Spleen (tissue), 11 donors: ENCODE measurements around the gene FIBCD1. TPM values are rescaled to one million over a fixed set of nuclear protein-coding genes. Genes with fewer than 3 reads are reported as not detected.

Experiments used
- DNase-seq: peaks from one replicate; pipeline ENCODE4 v3.0.0-alpha.2; 2020
- H3K27ac ChIP-seq, 8 donors: fragments of 200-600 bp; sonication (generic) in 7 of 8; 1 replicate in 4 of 8; 2 replicates in 4 of 8; pipeline versions ENCODE4 v1.5.0 to v1.8.0; 2016 to 2021; ENCODE audit warnings: inconsistent platforms in 4 of 8, mild to moderate bottlenecking in 4 of 8, moderate library complexity in 1 of 8
- H3K27me3 ChIP-seq, 7 donors: fragments of 200-600 bp; sonication (generic) in 6 of 7; replicated peaks in 1 of 7; 1 replicate in 4 of 7; 2 replicates in 3 of 7; pipeline versions ENCODE4 v1.5.0 to v1.8.0; 2016 to 2021; ENCODE audit warnings: inconsistent platforms in 3 of 7, mild to moderate bottlenecking in 1 of 7
- H3K36me3 ChIP-seq, 6 donors: fragments of 200-600 bp; sonication (generic) in 5 of 6; 1 replicate in 4 of 6; 2 replicates in 2 of 6; pipeline versions ENCODE4 v1.5.0 to v1.8.0; 2016 to 2021; ENCODE audit warnings: inconsistent platforms in 2 of 6
- H3K4me1 ChIP-seq, 6 donors: fragments of 200-600 bp; sonication (generic) in 5 of 6; 1 replicate in 3 of 6; 2 replicates in 3 of 6; pipeline versions ENCODE4 v1.5.0 to v1.8.0; 2016 to 2021; ENCODE audit warnings: inconsistent platforms in 3 of 6
- H3K4me3 ChIP-seq, 8 donors: fragments of 200-600 bp; sonication (generic) in 7 of 8; 1 replicate in 4 of 8; 2 replicates in 4 of 8; pipeline versions ENCODE4 v1.5.0 to v1.8.0; 2016 to 2021; ENCODE audit warnings: inconsistent platforms in 4 of 8, mild to moderate bottlenecking in 4 of 8, moderate library complexity in 2 of 8
- H3K9me3 ChIP-seq, 8 donors: fragments of 200-600 bp; sonication (generic) in 7 of 8; 1 replicate in 4 of 8; 2 replicates in 4 of 8; pipeline versions ENCODE4 v1.5.0 to v1.8.0; 2016 to 2021; ENCODE audit warnings: inconsistent platforms in 4 of 8
- POLR2A ChIP-seq, 3 donors: fragments of 450-650 bp; IDR thresholded peaks; one replicate each; pipeline ENCODE4 v1.5.1; 2017; ENCODE audit warnings: antibody characterized with exemption in 3 of 3, mild to moderate bottlenecking in 1 of 3
- POLR2AphosphoS5 ChIP-seq, 3 donors: sonication (generic); formaldehyde crosslinking; IDR thresholded peaks; one replicate each; pipeline ENCODE4 v1.5.1; 2017; ENCODE audit warnings: antibody characterized with exemption in 3 of 3
- WGBS, 5 donors: extraction: QIAGEN DNeasy Blood & Tissue Kit in 3 of 5; methylation state at CpG; one replicate each; pipeline versions ENCODE4 v1.1.5 to v1.1.7; 2013 to 2018; 5-methylcytosine and 5-hydroxymethylcytosine counted together
- intact Hi-C: fragments of 100-400 bp; cut with DNase I; formaldehyde crosslinking; loops from one replicate; pipeline ENCODE4 v1.15.0; 2023; ENCODE audit warnings: low total_unique reads
- polyA plus RNA-seq, 3 donors: library from polyadenylated mRNA; stranded (reverse); fragments of 200-250 nt; gene quantifications; one replicate each; pipeline ENCODE4 v1.2.1, GENCODE V29; 2013
- total RNA-seq, 7 donors: library from RNA; depleted of rRNA in 3 of 7; stranded (reverse); fragments of >200 nt in 3 of 7; fragmentation: NEBNext Ultra II Directional in 4 of 7; extraction: Animal tissue kit (Norgen Biotek cat#: 25700) in 4 of 7; gene quantifications; one replicate each; pipeline versions ENCODE4 v1.1.0 to v1.2.1, GENCODE V29; 2016 to 2021
- TF ChIP-seq, protein P1 (sequence below), 11 experiments: fragments of 200-600 bp in 7 of 11; fragments of 450-650 bp in 4 of 11; sonication (generic) in 4 of 11; IDR thresholded peaks in 8 of 11; conservative IDR thresholded peaks in 3 of 11; 1 replicate in 7 of 11; 2 replicates in 4 of 11; pipeline versions ENCODE4 v1.4.0 to v1.8.0; 2016 to 2021; ENCODE audit warnings: antibody characterized with exemption in 11 of 11, inconsistent platforms in 4 of 11, mild to moderate bottlenecking in 1 of 11
- donor health status: healthy with polysubstance abuse.
- donor health status: DM: no; HTN: no; CAD: no; lungs with moderate emphysema.
- donor health status: DM: no; HTN: no; CAD: no.
- donor health status: Bipolar disorder and iron deficiency.
- donor health status: healthy.
- donor health status: DM: no; HTN: no; CAD: no.
- donor health status: DM: yes; HTN: yes; CAD: no.

FIBCD1 gene
- total and polyA plus RNA-seq, 10 donors = 0.02 to 0.51 (median 0.35) TPM; not detected in 3

DNA sequence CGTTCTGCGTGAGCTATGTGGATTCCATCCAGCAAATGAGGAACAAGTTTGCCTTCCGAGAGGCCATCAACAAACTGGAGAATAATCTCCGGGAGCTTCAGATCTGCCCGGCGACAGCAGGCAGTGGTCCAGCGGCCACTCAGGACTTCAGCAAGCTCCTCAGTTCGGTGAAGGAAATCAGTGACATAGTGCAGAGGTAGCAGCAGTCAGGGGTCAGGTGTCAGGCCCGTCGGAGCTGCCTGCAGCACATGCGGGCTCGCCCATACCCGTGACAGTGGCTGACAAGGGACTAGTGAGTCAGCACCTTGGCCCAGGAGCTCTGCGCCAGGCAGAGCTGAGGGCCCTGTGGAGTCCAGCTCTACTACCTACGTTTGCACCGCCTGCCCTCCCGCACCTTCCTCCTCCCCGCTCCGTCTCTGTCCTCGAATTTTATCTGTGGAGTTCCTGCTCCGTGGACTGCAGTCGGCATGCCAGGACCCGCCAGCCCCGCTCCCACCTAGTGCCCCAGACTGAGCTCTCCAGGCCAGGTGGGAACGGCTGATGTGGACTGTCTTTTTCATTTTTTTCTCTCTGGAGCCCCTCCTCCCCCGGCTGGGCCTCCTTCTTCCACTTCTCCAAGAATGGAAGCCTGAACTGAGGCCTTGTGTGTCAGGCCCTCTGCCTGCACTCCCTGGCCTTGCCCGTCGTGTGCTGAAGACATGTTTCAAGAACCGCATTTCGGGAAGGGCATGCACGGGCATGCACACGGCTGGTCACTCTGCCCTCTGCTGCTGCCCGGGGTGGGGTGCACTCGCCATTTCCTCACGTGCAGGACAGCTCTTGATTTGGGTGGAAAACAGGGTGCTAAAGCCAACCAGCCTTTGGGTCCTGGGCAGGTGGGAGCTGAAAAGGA is 53.3 kb downstream of the FIBCD1 start:
- DNase-seq = peak; percentile 63
- intact Hi-C loops = no loop called here

DNA sequence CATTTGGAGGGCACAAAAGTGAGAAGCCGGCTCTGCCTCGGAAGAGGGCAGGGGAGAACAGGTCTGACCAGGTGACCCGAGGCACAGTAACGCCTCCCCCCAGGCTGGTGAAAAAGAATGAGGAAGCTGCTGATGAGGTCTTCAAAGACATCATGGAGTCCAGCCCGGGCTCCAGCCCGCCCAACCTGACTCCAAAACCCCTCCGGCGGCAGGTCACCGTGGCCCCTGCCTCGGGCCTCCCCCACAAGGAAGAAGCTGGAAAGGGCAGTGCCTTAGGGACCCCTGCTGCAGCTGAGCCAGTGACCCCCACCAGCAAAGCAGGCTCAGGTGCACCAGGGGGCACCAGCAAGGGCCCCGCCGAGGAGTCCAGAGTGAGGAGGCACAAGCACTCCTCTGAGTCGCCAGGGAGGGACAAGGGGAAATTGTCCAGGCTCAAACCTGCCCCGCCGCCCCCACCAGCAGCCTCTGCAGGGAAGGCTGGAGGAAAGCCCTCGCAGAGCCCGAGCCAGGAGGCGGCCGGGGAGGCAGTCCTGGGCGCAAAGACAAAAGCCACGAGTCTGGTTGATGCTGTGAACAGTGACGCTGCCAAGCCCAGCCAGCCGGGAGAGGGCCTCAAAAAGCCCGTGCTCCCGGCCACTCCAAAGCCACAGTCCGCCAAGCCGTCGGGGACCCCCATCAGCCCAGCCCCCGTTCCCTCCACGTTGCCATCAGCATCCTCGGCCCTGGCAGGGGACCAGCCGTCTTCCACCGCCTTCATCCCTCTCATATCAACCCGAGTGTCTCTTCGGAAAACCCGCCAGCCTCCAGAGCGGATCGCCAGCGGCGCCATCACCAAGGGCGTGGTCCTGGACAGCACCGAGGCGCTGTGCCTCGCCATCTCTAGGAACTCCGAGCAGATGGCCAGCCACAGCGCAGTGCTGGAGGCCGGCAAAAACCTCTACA is 54.2 kb downstream of the FIBCD1 start:
- peak; percentile 71 for DNase-seq
- Histone ChIP-seq H3K27me3 (no peaks in the 10 kb centered on the region), H3K27ac (no peak overlapping the region), H3K36me3 (peaks cover 10 to 100% (median 94%) of the 10 kb centered on the region in 6 donors), H3K9me3 (no peaks in the 10 kb centered on the region), H3K4me3 (no peak overlapping the region), H3K4me1 (no peaks in the 10 kb centered on the region)
- WGBS, 5 donors = 90 to 95% (median 94%) methylated on average over 34 to 47 of the region's 47 CpGs
- TF ChIP-seq, protein P1, sequence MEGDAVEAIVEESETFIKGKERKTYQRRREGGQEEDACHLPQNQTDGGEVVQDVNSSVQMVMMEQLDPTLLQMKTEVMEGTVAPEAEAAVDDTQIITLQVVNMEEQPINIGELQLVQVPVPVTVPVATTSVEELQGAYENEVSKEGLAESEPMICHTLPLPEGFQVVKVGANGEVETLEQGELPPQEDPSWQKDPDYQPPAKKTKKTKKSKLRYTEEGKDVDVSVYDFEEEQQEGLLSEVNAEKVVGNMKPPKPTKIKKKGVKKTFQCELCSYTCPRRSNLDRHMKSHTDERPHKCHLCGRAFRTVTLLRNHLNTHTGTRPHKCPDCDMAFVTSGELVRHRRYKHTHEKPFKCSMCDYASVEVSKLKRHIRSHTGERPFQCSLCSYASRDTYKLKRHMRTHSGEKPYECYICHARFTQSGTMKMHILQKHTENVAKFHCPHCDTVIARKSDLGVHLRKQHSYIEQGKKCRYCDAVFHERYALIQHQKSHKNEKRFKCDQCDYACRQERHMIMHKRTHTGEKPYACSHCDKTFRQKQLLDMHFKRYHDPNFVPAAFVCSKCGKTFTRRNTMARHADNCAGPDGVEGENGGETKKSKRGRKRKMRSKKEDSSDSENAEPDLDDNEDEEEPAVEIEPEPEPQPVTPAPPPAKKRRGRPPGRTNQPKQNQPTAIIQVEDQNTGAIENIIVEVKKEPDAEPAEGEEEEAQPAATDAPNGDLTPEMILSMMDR (IDR thresholded peaks at IDR 0.05 in 8 of 11, conservative IDR thresholded peaks at IDR 0.05 in 3 of 11) = no peak
- TF ChIP-seq POLR2AphosphoS5 (IDR thresholded peaks at IDR 0.05) = peak in 1 of 3 donors; percentile 13
- intact Hi-C loops = no loop called here

More for the DNA sequence above, 53.3 kb downstream of the FIBCD1 start:
- H3K4me1 ChIP-seq = no peaks in the 10 kb centered on the region
- no peak overlapping the region for H3K27ac ChIP-seq
- WGBS, 5 donors = 90 to 95% (median 94%) methylated on average over 30 to 35 of the region's 35 CpGs
- no peak overlapping the region for H3K4me3 ChIP-seq
- H3K27me3 ChIP-seq = no peaks in the 10 kb centered on the region
- no peak for TF ChIP-seq POLR2AphosphoS5 (IDR thresholded peaks at IDR 0.05)
- TF ChIP-seq, protein P1 (IDR thresholded peaks at IDR 0.05 in 8 of 11, conservative IDR thresholded peaks at IDR 0.05 in 3 of 11) = no peak
- TF ChIP-seq POLR2A (IDR thresholded peaks at IDR 0.05) = no peak
- peaks cover 5 to 100% (median 91%) of the 10 kb centered on the region in 6 donors for H3K36me3 ChIP-seq
- no peaks in the 10 kb centered on the region for H3K9me3 ChIP-seq

DNA sequence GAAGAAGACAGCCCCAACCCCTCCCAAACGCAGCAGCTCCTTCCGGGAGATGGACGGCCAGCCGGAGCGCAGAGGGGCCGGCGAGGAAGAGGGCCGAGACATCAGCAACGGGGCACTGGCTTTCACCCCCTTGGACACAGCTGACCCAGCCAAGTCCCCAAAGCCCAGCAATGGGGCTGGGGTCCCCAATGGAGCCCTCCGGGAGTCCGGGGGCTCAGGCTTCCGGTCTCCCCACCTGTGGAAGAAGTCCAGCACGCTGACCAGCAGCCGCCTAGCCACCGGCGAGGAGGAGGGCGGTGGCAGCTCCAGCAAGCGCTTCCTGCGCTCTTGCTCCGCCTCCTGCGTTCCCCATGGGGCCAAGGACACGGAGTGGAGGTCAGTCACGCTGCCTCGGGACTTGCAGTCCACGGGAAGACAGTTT is 54.9 kb downstream of the FIBCD1 start:
- Histone ChIP-seq H3K36me3 (peaks cover 10 to 100% (median 98%) of the 10 kb centered on the region in 6 donors), H3K4me3 (no peak overlapping the region), H3K4me1 (no peaks in the 10 kb centered on the region), H3K27ac (no peak overlapping the region), H3K27me3 (no peaks in the 10 kb centered on the region), H3K9me3 (no peaks in the 10 kb centered on the region)
- 86 to 95% (median 91%) methylated on average over 14 to 25 of the region's 25 CpGs for WGBS, 5 donors
- DNase-seq = peak; percentile 62
- TF ChIP-seq POLR2A (IDR thresholded peaks at IDR 0.05) (no peak), POLR2AphosphoS5 (IDR thresholded peaks at IDR 0.05) (peak in 2 of 3 donors; percentile 41 to 57)
- intact Hi-C loops = no loop called here

DNA sequence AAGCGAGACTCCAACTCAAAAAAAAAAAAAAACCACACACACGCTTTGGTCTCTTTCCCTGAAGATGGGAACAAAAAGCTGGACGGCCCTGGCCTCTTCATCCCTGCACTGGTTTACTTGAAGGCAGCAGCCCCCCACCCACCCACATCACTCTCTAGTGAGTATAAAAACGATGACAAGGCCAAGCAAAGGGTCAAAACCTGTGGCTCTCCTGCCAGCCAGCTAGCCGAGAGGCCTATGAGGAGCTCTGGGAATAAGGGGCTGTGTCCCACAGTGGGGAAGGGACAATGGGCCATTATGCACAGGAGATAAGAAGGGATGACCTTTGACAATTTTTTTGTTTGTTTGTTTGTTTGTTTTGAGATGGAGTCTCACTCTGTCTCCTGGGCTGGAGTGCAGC is 55.6 kb downstream of the FIBCD1 start:
- H3K4me1 ChIP-seq = no peaks in the 10 kb centered on the region
- no peak overlapping the region for H3K4me3 ChIP-seq
- H3K36me3 ChIP-seq = peaks cover 10 to 100% (median 99%) of the 10 kb centered on the region in 6 donors
- 88 to 91% (median 90%) methylated on average over 5 of the region's 5 CpGs for WGBS, 5 donors
- no peak overlapping the region for H3K27ac ChIP-seq
- no peak for TF ChIP-seq POLR2AphosphoS5 (IDR thresholded peaks at IDR 0.05)
- no peak for TF ChIP-seq POLR2A (IDR thresholded peaks at IDR 0.05)
- TF ChIP-seq, protein P1 (IDR thresholded peaks at IDR 0.05 in 8 of 11, conservative IDR thresholded peaks at IDR 0.05 in 3 of 11) = no peak
- no peaks in the 10 kb centered on the region for H3K9me3 ChIP-seq
- no peaks in the 10 kb centered on the region for H3K27me3 ChIP-seq
- intact Hi-C loops = no loop called here
- DNase-seq = no peak
